Lung (tissue), 12 donors: ENCODE data around the gene ARR3. TPM values are rescaled to one million over a fixed set of nuclear protein-coding genes. Genes with fewer than 3 reads are reported as not detected.

Experiments
- ATAC-seq: fragments of 200-7000 bp; cut with Tn5 transposase; one replicate; pipeline ENCODE4 v1.9.1; 2020; ENCODE audit warnings: moderate number of reproducible peaks; ENCODE audit not compliant: insufficient read depth, low FRiP score
- DNase-seq, 3 donors: peaks; one replicate each; pipeline ENCODE4 v3.0.0-alpha.2; 2013 to 2017
- H3K27ac ChIP-seq, 2 donors: one replicate each; pipeline ENCODE4 v1.5.1; 2013; ENCODE audit warnings: mild to moderate bottlenecking in 2 of 2, moderate library complexity in 2 of 2, control low read depth in 1 of 2, inconsistent platforms in 1 of 2, low read depth in 1 of 2, low read length in 1 of 2
- H3K27me3 ChIP-seq, 3 donors: one replicate each; pipeline ENCODE4 v1.5.1; 2013; ENCODE audit warnings: low read length in 2 of 3; ENCODE audit not compliant: control insufficient read depth in 3 of 3, insufficient read depth in 3 of 3
- H3K36me3 ChIP-seq, 4 donors: one replicate each; pipeline ENCODE4 v1.5.1; 2013; ENCODE audit warnings: low read length in 4 of 4, mild to moderate bottlenecking in 1 of 4, moderate library complexity in 1 of 4; ENCODE audit not compliant: control insufficient read depth in 4 of 4, insufficient read depth in 4 of 4
- H3K4me1 ChIP-seq, 5 donors: one replicate each; pipeline ENCODE4 v1.5.1; 2013; ENCODE audit warnings: low read length in 5 of 5, mild to moderate bottlenecking in 2 of 5, moderate library complexity in 1 of 5; ENCODE audit not compliant: control insufficient read depth in 5 of 5, insufficient read depth in 5 of 5
- H3K4me3 ChIP-seq: one replicate; pipeline ENCODE4 v1.5.1; 2013; ENCODE audit warnings: mild to moderate bottlenecking, control low read depth, moderate library complexity
- H3K9ac ChIP-seq, 2 donors: one replicate each; pipeline ENCODE4 v1.5.1; 2013; ENCODE audit warnings: low read length in 2 of 2, control low read depth in 1 of 2; ENCODE audit not compliant: insufficient read depth in 1 of 2
- H3K9me3 ChIP-seq, 4 donors: one replicate each; pipeline ENCODE4 v1.5.1; 2013; ENCODE audit warnings: low read length in 3 of 4, mild to moderate bottlenecking in 1 of 4, moderate library complexity in 1 of 4; ENCODE audit not compliant: control insufficient read depth in 4 of 4, insufficient read depth in 3 of 4
- CTCF ChIP-seq: IDR thresholded peaks from 2 replicates; pipeline ENCODE4 v1.5.1; 2012; ENCODE audit warnings: mild to moderate bottlenecking; ENCODE audit errors: control extremely low read depth, extremely low read depth
- WGBS, 2 donors: extraction: QIAGEN DNeasy Blood & Tissue Kit; methylation state at CpG; one replicate each; pipeline ENCODE4 v1.1.7; 2013; 5-methylcytosine and 5-hydroxymethylcytosine counted together
- polyA plus RNA-seq, 2 donors: library from polyadenylated mRNA; stranded (reverse); fragments of 200-250 nt; gene quantifications; one replicate each; pipeline ENCODE4 v1.2.1, GENCODE V29; 2013
- total RNA-seq, 2 donors: library from RNA; depleted of rRNA in 1 of 2; stranded (reverse); fragments of >200 nt in 1 of 2; gene quantifications; one replicate each; pipeline ENCODE4 v1.2.1, GENCODE V29; 2014 to 2021
- donor health status: control.
- donor health status: control.
- donor health status: Bipolar disorder and iron deficiency.
- donor health status: healthy.
- donor health status: DM: yes; HTN: yes; CAD: no.

ARR3 gene
- total and polyA plus RNA-seq, 4 donors, result not detected

GRCh38 chrX:70255452-70255851, 12.7 kb upstream of the ARR3 start:
- H3K27ac ChIP-seq, result no peak overlapping the region
- no peak for TF ChIP-seq CTCF
- no peak for DNase-seq
- H3K36me3 ChIP-seq, result peaks cover 0 to 2% (median 0%) of the 10 kb centered on the region in 4 donors
- H3K9ac ChIP-seq, result no peak overlapping the region
- 76 to 90% methylated on average over 2 of the region's 2 CpGs for WGBS, 2 donors
- H3K27me3 ChIP-seq, result no peaks in the 10 kb centered on the region
- no peak for ATAC-seq
- no peak overlapping the region for H3K4me3 ChIP-seq
- no peaks in the 10 kb centered on the region for H3K4me1 ChIP-seq
- H3K9me3 ChIP-seq, result peaks cover 0 to 2% (median 0%) of the 10 kb centered on the region in 4 donors

GRCh38 chrX:70257423-70258288, 10.5 kb upstream of the ARR3 start:
- H3K36me3 ChIP-seq, result peaks cover 0 to 2% (median 0%) of the 10 kb centered on the region in 4 donors
- H3K4me1 ChIP-seq, result no peaks in the 10 kb centered on the region
- no peak for ATAC-seq
- no peak for DNase-seq
- H3K9me3 ChIP-seq, result peaks cover 0 to 2% (median 0%) of the 10 kb centered on the region in 4 donors
- TF ChIP-seq CTCF, result no peak
- 65 to 79% methylated on average over 5 of the region's 5 CpGs for WGBS, 2 donors
- no peak overlapping the region for H3K9ac ChIP-seq
- H3K4me3 ChIP-seq, result no peak overlapping the region
- no peaks in the 10 kb centered on the region for H3K27me3 ChIP-seq
- H3K27ac ChIP-seq, result no peak overlapping the region

GRCh38 chrX:70260104-70260503, 8.0 kb upstream of the ARR3 start, which contains the start of gene P2RY4:
Gene P2RY4 (minus strand): TSS chrX:70260204. CDS start chrX:70259624, 580 bp downstream.
- H3K27ac ChIP-seq, result no peak within 1 kb of the TSS
- no peak for DNase-seq
- TF ChIP-seq CTCF, result no peak
- no peaks in the 10 kb centered on the region for H3K27me3 ChIP-seq
- no peak within 1 kb of the TSS for H3K9ac ChIP-seq
- 68 to 86% methylated on average over 4 of the region's 4 CpGs for WGBS, 2 donors
- ATAC-seq, result no peak
- H3K4me3 ChIP-seq, result no peak within 1 kb of the TSS
- H3K4me1 ChIP-seq, result no peaks in the 10 kb centered on the region
- peaks cover 0 to 2% (median 0%) of the 10 kb centered on the region in 4 donors for H3K36me3 ChIP-seq
- peaks cover 0 to 5% (median 0%) of the 10 kb centered on the region in 4 donors for H3K9me3 ChIP-seq
